GM18951 (cell line): ENCODE measurements around the gene ADSS1.

Source experiments
- POLR2A ChIP-seq: IDR thresholded peaks from 4 replicates; pipeline ENCODE4 v1.6.1; 2011; ENCODE audit warnings: mild to moderate bottlenecking; ENCODE audit not compliant: insufficient read length, insufficient read depth; ENCODE audit errors: extremely low read depth
- in situ Hi-C: fragments of 300-500 bp; cut with MboI; formaldehyde crosslinking; loops from one replicate; pipeline ENCODE4 v1.12.0; 2022; ENCODE audit warnings: low sequenced_read_pairs, mixed read lengths, inconsistent platforms; ENCODE audit not compliant: unreplicated experiment

The ADSS1 gene

GRCh38 chr14:104682107-104682593 is 41.9 kb upstream of the ADSS1 start:
- no peak for TF ChIP-seq POLR2A
- in situ Hi-C loops: no loop called here

DNA sequence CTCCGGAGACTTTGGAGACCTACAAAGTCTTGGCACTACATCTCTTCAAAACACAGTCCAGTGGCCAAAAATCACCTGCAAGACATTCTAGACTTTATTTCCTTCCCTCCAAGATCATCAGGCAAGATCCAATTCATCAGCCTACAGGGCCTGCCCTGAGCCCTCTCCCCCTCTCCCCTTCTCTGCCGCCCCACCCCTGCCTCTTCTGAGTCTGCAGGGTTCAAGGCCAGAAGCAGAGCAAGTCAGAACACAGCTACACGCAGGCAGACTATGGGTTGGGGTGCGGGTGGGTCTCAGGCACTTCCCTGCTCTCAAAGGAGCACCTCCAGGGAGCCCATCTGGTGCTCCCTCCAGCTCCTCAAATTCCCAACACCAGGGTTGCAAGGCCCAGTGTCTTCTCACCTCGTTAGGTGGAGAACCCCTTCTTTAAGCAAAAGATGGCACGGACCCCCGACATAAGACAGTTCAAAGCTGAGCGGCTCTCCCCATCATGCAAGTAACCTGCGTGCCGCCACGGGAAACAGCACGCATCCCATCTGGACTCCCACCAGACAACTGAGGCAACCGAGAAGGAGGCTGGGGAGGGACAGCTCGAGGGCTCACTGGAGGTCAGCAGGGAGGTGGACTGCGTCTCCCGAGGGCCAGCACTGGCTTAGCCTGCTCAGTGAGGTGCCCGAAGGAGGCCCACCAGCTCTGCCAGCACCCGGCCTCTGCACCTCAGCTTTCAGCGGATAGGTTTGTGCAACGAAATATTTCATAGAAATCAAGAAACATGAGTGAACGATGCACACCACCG is 40.2 kb upstream of the ADSS1 start:
- in situ Hi-C loops: no loop called here

DNA sequence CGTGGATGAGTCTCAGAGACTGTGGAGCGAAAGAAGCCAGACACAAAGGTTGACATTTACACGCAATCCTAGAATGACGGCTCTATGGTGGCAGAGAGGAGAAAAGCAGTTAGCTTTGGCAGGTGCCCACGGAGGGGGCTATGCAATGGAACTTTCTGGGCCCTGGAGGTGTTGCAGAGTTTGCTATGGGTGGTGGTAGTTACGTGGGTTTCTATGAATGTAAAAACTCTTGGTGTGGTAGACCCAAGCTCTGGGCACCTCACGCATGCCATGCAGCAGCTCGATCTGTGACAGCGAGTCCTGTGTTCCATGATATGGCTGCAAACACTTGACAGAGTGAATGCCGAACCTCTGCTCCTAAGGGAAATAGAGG is 39.6 kb upstream of the ADSS1 start:
- no peak for TF ChIP-seq POLR2A
- in situ Hi-C loops: no loop called here

More for the DNA sequence above, 40.2 kb upstream of the ADSS1 start:
- no peak for TF ChIP-seq POLR2A

DNA sequence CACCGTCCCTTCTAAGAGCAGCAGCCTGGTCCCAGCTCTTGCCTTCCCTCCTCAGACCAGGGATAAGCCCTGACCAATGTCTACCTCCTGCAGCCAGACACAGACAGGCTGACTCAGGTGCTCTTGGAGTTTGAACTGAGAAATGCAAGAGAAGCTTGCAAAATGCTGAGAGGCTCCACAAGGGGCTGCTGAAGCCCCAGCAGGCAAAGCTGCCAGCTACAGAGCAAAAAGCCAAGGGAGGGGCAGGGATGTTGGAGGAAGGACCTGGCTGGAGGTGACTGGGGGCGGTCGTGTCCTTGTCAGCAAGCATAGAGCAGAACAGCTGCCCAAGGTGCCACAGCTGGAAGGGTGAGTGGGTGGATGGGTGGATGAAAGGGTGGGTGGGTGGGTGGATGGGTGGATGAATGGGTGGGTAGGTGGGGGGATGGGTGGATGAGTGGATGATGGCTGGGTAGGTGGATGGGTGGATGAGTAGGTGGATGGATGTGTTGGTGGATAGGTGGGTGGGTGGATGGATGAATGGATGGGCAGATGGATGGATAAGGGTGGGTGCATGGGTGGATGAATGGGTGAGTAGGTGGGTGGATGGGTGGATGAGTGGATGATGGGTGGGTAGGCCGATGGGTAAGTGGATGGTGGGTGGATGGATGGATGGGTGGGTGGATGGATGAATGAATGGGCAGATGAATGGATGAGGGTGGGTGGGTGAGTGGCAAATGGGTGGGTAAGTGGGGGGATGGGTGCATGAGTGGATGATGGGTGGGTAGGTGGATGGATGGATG is 38.6 kb upstream of the ADSS1 start:
- in situ Hi-C loops: no loop called here
- no peak for TF ChIP-seq POLR2A

DNA sequence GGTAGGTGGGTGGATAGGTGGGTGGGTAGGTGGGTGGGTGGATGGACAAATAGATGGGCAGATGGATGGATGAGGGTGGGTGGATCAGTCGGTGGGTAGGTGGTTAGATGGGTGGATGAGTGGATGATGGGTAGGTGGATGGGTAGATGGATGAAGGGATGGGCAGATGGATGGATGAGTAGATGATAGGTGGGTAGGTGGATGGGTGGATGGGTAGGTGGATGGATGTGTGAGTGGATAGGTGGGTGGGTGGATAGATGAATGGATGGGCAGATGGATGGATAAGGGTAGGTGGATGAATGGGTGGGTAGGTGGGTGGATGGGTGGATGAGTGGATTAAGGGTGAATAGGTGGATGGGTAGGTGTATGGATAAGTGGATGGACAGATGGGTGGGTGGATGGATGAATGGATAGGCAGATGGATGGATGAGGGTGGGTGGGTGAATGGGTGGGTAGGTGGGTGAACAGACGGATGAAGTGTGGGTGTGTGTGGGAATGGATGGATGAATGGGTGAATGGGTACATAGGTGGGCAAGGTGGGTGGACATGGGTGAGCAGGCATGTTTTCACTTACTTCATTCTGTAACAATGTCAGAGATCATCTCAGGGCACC is 37.9 kb upstream of the ADSS1 start:
- in situ Hi-C loops: no loop called here
- TF ChIP-seq POLR2A: no peak

DNA sequence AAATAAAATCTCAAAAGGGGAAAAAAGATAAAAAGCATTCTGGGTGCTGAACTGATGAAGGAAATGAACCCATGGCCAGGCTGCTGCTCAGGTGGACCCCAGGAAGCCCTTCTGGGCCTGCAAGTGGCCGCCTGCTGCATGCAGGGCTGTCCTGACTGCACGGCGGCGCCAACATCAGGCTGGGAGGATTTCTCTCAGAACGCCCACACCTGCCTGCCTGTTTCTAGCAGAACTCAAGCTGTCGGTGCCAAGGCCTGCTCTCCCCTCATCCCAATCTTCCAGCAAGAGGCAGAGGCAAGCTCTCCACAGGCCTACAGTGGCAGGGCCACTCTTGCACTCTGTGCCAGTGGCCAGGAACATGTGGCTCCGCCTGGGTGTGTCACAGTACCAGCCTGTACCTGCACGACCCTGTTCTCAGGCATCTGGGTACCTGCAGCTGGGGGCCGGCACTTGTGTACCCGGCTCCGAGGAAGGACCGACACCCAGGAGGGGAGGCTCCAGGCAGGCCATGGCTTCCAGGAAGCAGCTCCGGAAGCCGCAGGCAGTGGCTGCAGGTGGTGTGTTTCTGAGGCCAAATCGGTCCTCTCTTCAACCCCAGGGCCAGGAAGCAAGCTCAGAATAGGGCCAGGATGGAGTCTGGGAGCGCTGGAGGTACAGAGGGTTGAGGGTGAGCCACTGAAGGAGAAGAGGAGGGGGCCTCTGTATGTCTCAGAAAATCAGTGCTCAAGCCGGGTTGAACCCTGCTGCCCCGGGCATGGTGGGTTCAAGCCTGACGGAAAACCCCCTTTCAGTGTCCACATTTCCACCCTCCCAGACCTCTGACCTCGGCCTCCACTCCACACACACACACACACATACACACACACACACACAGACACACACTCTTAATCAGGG is 37.2 kb upstream of the ADSS1 start:
- TF ChIP-seq POLR2A: no peak
- in situ Hi-C loops: no loop called here

DNA sequence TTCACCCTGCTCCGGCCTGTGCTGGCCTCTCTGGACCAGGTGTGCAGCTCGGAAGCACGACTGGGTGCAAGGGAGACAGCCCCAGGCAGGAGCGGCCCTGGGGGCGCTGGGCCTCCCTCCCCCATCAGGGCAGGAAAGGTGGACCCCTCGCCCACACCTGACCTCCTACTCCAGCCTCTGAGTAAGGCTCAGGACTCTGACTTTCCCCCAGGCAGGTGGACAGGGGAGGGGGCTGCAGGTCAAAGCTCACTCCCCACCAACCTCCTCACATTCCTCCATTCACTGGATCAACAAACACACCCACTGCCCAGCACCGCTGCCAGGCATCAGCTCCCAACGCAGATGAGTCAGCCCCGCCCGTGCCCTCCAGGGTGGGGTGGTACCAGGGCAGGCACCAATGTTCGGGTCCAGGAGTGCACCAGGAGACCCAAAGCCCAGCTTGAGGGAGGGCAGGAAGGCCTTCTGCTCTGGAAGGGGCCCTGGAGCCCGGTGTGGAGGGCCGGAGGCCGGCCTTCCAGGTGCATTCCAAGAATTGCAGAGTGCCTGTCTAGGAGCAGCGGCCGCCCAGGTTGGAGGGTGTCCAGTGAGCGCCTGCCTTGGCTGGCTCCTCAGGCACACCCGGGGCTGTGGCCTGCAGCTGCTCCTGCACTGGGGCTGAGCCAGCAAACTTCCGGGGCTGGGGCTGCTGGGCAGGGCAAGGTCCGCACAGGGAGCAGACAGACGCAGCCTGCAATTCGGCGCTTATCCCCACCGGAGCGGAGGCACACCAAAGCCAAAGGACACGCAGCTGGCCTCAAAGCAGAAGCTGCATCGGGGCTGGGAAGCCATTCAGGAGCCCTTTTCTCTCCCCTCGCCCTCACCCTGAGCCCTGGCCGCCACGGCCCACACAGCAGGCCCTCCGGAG is 36.2 kb upstream of the ADSS1 start:
- no peak for TF ChIP-seq POLR2A
- in situ Hi-C loops: no loop called here

GRCh38 chr14:104688505-104689108 is 35.4 kb upstream of the ADSS1 start:
- in situ Hi-C loops: no loop called here

DNA sequence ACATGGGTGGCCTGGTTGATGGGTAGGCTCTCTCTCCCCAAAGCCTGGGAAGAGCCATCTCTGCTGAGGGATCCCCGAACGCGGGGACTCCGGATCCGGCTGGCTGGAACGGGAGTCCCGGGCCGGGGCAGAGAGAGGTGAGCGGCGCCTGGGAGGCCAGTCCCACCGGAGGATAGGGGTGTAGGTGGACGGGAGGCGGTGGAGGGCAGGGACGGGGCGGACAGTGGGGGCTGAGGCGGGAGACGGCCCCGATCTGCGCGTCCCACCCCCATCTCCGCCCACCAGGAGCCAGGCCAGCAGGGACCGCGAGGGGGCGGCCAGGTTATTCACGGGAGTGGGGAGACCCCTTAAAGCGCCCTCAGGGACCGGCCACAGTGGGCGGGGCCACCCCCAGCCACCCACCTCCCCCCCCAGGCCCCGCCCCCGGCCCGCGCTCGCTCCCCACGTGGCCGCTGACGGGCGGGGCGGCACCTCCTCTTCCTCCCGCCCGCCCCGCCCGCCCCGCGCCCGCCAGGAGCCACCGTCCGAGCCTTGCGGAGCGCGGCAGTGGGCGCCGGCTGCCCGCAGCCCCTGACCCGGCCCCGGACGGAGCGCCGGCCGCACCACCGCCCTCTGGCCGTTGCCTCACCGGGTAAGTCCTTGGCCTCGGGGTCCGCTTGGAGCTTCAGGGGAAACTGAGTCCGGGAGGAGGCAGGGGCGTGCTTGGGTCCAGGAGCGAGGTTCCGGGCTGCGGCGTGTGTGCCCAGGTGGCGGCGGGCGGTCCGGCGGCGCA is 34.7 kb upstream of the ADSS1 start, which contains the start of gene INF2:
TSS of gene INF2 (plus strand) at position 510 of the 772 bp plus-strand sequence. CDS start 11,748 bp downstream, outside the sequence.
- in situ Hi-C loops: no loop called here

More at GRCh38 chr14:104688505-104689108, 35.4 kb upstream of the ADSS1 start:
- TF ChIP-seq POLR2A: no peak

DNA sequence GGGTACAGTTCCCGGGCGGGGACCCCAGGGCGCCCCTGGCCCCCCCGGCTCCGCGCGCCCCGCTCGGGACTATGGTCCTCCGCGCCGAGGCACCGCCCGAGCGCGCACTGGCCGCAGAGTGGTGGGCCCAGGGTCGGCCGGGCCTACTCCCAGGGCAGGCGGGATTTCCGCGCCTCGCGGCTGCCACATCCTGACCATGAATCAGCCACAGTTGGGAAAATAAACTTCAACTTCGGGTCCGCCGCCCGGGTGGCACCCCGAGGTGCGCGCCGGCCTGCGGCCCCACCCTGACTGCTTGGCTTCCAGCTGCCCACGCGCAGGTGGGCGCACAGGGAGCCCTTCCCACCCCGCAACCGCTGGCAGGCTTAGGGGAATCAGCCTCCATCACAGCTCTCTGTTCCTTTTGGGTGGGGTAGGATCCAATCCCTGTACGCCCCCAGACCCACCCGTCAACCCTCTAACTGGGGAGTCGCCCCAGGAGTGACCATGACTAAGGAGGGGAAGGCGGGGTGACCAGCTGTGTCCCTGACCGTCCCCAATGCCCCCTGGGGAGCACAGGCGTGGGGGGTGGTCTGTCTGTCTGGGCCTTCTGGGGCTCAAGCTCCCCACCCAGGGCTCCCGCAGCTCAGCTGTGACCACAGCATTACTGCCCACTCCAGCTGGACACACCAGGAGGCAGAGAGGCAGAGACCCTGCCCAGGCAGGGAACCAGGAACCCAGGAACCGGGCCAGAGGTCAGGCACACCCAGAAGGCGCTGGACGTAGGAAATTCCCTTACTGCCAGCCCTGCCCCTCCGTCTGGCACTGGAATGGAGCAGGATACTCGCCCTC is 33.9 kb upstream of the ADSS1 start:
- in situ Hi-C loops: no loop called here
- TF ChIP-seq POLR2A: no peak

More for the DNA sequence above, 34.7 kb upstream of the ADSS1 start, which contains the start of gene INF2:
- TF ChIP-seq POLR2A: peak; percentile 62
